Activated CD4-positive, alpha-beta memory T cell treated with anti-CD3 and anti-CD28 coated beads, Interleukin-2, amount 10 ng/mL, durations not matched to agents 7 days and 5 days (primary cell): Measurements from ENCODE around the gene ADAMTS17. TPM values are rescaled to one million over a fixed set of nuclear protein-coding genes. Genes with fewer than 3 reads are reported as not detected.

Experiments
- CTCF ChIA-PET: fragments of 350-600 bp; sonication (Branson Sonifier 250); formaldehyde crosslinking; loops from one replicate; lab custom pipeline; 2021; ENCODE audit warnings: antibody characterized with exemption, inconsistent platforms; lab: Charles Lee
- POLR2A ChIA-PET: fragments of 350-600 bp; sonication (Branson Sonifier 250); formaldehyde crosslinking; loops from one replicate; lab custom pipeline; 2021; ENCODE audit warnings: antibody characterized with exemption; lab: Charles Lee
- DNase-seq: peaks from one replicate; pipeline ENCODE4 v3.0.0-alpha.2; 2020
- H3K27ac Mint-ChIP-seq: one replicate; pipeline ENCODE4 v1.8.0; 2021; ENCODE audit warnings: mild to moderate bottlenecking, mixed read lengths
- H3K27me3 Mint-ChIP-seq: one replicate; pipeline ENCODE4 v1.8.0; 2021; ENCODE audit warnings: mixed read lengths
- H3K36me3 Mint-ChIP-seq: one replicate; pipeline ENCODE4 v1.8.0; 2021; ENCODE audit warnings: low read depth, mixed read lengths
- H3K4me1 Mint-ChIP-seq: one replicate; pipeline ENCODE4 v1.8.0; 2021; ENCODE audit warnings: mixed read lengths
- H3K4me3 Mint-ChIP-seq: one replicate; pipeline ENCODE4 v1.8.0; 2021; ENCODE audit warnings: mild to moderate bottlenecking, mixed read lengths
- H3K9me3 Mint-ChIP-seq: one replicate; pipeline ENCODE4 v1.8.0; 2021; ENCODE audit warnings: mixed read lengths
- total RNA-seq, 2 experiments: library from RNA; stranded (reverse); gene quantifications; one replicate each; pipeline ENCODE4 v1.2.3, GENCODE V29; 2021

The ADAMTS17 gene
- total RNA-seq, 2 experiments from 2014 or later, result 0.38 to 0.68 TPM

- no peak for DNase-seq
- Mint-ChIP-seq H3K9me3 (no peaks in the 10 kb centered on the region), H3K27me3 (no peaks in the 10 kb centered on the region), H3K4me3 (no peak overlapping the region), H3K27ac (no peak overlapping the region), H3K36me3 (no peaks in the 10 kb centered on the region), H3K4me1 (no peaks in the 10 kb centered on the region)
- CTCF ChIA-PET, result no interaction called here
- POLR2A ChIA-PET, result no interaction called here
Measured at GRCh38 chr15:100057281-100057680, 284.5 kb downstream of the ADAMTS17 start.

GRCh38 chr15:100056411-100057072 is 285.2 kb downstream of the ADAMTS17 start:
- Mint-ChIP-seq H3K9me3 (no peaks in the 10 kb centered on the region), H3K36me3 (no peaks in the 10 kb centered on the region), H3K27me3 (no peaks in the 10 kb centered on the region), H3K4me3 (no peak overlapping the region), H3K27ac (no peak overlapping the region), H3K4me1 (no peaks in the 10 kb centered on the region)
- CTCF ChIA-PET, result no interaction called here
- DNase-seq, result no peak
- POLR2A ChIA-PET, result no interaction called here

- Mint-ChIP-seq H3K36me3 (no peaks in the 10 kb centered on the region), H3K4me3 (no peak overlapping the region), H3K27me3 (no peaks in the 10 kb centered on the region), H3K9me3 (no peaks in the 10 kb centered on the region), H3K4me1 (no peaks in the 10 kb centered on the region), H3K27ac (no peak overlapping the region)
- DNase-seq, result no peak
- ChIA-PET POLR2A (no interaction called here), CTCF (no interaction called here)
Measured at GRCh38 chr15:100055821-100056220, 286.0 kb downstream of the ADAMTS17 start.

- ChIA-PET CTCF (no interaction called here), POLR2A (no interaction called here)
- Mint-ChIP-seq H3K27me3 (no peaks in the 10 kb centered on the region), H3K9me3 (no peaks in the 10 kb centered on the region), H3K4me1 (no peaks in the 10 kb centered on the region), H3K4me3 (no peak overlapping the region), H3K27ac (no peak overlapping the region), H3K36me3 (no peaks in the 10 kb centered on the region)
- no peak for DNase-seq
Measured at GRCh38 chr15:100054539-100054938, 287.2 kb downstream of the ADAMTS17 start.

DNA sequence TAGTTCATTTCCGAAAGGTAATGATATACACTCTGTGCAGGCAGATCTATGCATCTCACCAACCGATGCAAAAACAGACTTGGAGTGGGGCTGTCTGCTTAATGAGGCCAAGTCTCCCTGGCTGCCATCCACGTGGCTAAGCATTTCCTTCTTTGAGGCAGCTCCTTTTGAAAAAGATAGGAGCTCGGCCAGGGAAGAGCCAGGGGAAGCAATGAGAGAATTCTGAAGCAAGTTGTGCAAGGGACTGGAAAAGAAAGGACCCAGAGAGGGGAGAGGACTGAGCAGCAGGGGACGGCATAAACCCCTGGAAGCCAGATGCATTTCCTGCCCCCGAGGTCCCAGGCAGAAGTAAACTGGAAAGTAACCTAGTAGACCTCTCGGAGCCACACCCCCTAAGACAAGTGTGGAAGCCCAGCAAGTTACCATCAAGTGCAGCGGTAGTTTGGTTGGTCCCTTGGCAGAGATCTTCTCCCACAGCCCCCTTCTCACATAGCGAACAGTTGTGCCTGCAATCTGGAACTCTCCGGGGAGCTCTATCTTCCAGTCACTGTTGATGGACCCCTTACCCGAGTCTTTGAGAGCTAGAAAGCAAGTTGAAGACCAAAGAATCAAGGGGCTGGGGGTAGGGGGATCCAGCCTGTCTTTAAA is 288.2 kb downstream of the ADAMTS17 start:
- no peaks in the 10 kb centered on the region for H3K9me3 Mint-ChIP-seq
- no peak for DNase-seq
- no peaks in the 10 kb centered on the region for H3K27me3 Mint-ChIP-seq
- no peak overlapping the region for H3K27ac Mint-ChIP-seq
- H3K36me3 Mint-ChIP-seq, result no peaks in the 10 kb centered on the region
- ChIA-PET POLR2A (no interaction called here), CTCF (no interaction called here)
- H3K4me3 Mint-ChIP-seq, result no peak overlapping the region
- H3K4me1 Mint-ChIP-seq, result no peaks in the 10 kb centered on the region

DNA sequence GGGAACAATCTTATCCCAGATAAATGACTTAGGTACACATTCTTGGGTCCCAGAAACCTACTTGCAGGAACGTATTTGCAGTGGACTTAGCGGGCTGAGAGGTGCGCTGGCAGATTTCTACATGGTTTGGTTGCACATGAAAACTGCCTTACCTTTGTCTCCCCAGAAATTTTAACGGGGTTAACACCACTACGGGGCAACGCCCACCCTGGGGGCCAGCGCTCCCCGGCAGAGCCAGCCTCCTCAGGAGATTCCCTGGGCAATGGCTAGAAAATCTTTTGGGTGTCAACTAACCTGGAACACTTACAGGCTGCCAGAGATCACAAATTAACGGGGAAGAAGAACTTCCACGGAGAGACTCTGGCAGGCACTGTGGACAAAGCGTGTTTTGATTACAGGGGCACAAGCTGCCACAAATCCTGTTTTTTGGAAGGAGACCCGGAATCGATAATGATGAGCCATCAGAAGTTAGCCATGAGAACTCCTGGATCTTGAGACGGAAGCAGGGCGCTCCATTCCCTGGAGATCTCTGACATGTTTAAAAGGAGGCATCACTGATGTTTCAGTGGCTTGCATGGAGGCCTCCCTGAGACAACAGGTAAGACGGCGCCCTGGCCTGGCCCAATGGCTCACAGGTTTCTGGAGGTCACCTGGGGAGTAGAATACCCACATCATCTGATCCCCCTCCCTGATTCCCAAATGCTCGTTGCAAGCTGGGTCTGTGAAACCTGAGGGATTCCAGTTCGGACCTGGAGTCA is 288.9 kb downstream of the ADAMTS17 start:
- no peaks in the 10 kb centered on the region for H3K36me3 Mint-ChIP-seq
- no peaks in the 10 kb centered on the region for H3K9me3 Mint-ChIP-seq
- ChIA-PET POLR2A (no interaction called here), CTCF (no interaction called here)
- H3K27me3 Mint-ChIP-seq, result no peaks in the 10 kb centered on the region
- no peak overlapping the region for H3K27ac Mint-ChIP-seq
- no peak overlapping the region for H3K4me3 Mint-ChIP-seq
- no peaks in the 10 kb centered on the region for H3K4me1 Mint-ChIP-seq
- no peak for DNase-seq

DNA sequence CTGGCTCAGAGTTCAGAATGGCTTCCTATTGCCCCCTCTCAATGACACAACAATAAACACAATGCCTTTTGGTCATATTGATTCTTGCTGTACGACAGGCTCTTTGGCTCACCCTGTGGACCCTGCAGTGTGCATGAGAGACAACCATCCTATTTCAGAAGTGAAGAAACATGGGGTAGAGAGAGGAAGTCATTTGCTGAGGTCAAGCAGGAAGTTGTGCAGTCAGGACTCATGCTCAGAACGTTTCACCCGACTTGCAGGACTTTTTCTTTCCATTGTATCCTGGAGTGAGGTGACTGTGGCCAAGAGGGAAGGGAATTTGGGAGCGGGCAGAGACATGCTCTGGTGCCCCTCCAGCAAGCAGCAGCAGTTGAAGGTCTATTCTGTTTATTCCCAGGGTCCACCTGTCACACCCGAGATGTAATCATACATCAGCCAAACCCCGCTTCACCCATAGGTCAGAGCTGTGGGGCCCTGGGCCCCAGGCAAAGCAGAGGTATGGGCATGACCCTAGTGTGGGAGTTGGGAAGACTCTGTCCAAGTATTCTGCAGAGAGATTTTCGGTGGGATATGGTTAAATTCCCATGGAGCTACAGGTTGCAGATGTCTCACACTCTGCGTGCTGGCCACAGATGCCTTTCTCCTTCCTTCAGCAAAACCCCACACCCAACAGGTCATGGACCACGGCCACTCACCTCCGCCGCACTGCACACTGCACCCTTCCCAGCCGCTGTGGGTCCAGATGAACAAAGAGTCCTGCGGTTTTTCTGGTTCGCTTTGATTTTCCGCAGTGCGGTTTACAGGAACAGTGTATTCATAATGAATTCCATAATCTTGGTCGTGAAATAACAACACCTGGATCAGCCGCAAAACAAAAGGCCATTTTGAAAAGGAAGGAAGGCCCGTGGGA is 290.6 kb downstream of the ADAMTS17 start:
- ChIA-PET POLR2A (no interaction called here), CTCF (no interaction called here)
- H3K4me1 Mint-ChIP-seq, result no peaks in the 10 kb centered on the region
- no peaks in the 10 kb centered on the region for H3K27me3 Mint-ChIP-seq
- H3K27ac Mint-ChIP-seq, result no peak overlapping the region
- DNase-seq, result no peak
- H3K36me3 Mint-ChIP-seq, result no peaks in the 10 kb centered on the region
- H3K9me3 Mint-ChIP-seq, result peaks cover 3% of the 10 kb centered on the region
- H3K4me3 Mint-ChIP-seq, result no peak overlapping the region

DNA sequence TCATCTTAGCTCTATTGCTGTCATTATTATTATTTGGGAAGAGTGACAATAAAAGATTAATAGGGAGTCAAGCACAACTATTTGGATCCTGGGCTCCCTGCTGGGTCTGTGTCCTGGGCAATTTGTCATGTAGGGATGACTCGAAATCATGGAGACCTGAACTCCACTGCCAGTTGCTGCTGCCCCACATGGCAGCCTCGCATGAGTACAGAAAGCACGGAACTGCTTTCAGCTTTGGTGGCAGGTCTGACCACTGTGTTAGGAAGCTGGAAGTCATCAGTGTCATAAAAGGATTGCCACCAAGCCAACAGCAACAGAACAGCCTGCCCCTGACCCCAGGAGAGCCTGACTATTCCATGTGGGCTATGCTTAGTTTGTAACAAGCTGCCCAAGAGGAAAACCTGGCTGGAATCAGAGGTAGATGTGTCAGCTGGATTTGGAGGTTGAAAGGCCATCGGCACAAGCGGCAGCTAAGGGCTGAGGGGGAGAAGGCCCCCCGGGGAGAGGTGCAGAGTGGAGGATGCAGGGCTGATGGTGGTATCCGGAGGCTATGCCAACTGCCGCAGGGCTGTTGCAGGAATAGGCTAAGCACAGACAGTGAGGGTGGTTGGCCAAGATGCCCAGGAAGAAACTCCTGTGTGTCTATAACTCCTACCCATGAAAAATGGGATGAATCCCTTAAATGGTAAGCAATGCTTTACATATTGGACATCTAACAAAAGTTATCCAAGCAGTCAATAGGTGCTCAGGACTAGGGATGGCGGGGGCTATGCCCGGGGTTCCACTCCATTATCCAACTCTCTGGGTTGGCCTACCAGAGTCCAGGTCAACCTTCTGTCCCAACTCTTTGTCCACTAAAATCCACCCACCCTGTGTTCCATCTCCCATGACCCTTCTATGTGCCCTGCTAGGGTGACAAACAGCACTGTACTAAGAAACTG is 291.6 kb downstream of the ADAMTS17 start:
- H3K4me1 Mint-ChIP-seq, result no peaks in the 10 kb centered on the region
- no peak overlapping the region for H3K4me3 Mint-ChIP-seq
- no peaks in the 10 kb centered on the region for H3K27me3 Mint-ChIP-seq
- H3K9me3 Mint-ChIP-seq, result peaks cover 3% of the 10 kb centered on the region
- no peak overlapping the region for H3K27ac Mint-ChIP-seq
- ChIA-PET POLR2A (no interaction called here), CTCF (no interaction called here)
- no peaks in the 10 kb centered on the region for H3K36me3 Mint-ChIP-seq
- DNase-seq, result no peak

DNA sequence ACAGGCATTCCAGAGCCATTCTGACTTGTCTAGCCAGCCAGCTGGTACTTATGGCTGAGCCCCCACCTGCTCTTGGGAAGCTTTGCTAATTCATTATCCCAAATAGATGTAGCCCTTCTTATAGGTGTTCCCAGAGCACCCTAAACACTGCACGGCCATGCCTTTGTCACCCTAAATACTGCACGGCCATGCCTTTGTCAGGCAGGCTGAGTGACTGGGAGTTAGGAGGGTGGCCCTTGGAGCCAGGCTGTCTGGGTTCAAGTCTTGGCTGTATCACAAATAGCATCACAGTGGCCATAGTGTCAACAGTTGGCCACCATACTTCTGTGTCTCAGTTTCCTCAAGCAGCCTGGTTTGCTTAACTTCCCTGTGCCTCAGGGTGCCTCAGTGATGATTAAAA is 292.3 kb downstream of the ADAMTS17 start:
- no peak for DNase-seq
- no peak overlapping the region for H3K4me3 Mint-ChIP-seq
- H3K4me1 Mint-ChIP-seq, result no peaks in the 10 kb centered on the region
- no peaks in the 10 kb centered on the region for H3K27me3 Mint-ChIP-seq
- H3K27ac Mint-ChIP-seq, result no peak overlapping the region
- ChIA-PET CTCF (no interaction called here), POLR2A (no interaction called here)
- H3K9me3 Mint-ChIP-seq, result peaks cover 3% of the 10 kb centered on the region
- H3K36me3 Mint-ChIP-seq, result no peaks in the 10 kb centered on the region

GRCh38 chr15:100048736-100049135 is 293.0 kb downstream of the ADAMTS17 start:
- Mint-ChIP-seq H3K4me3 (no peak overlapping the region), H3K27ac (no peak overlapping the region), H3K9me3 (peaks cover 3% of the 10 kb centered on the region), H3K27me3 (no peaks in the 10 kb centered on the region), H3K36me3 (no peaks in the 10 kb centered on the region), H3K4me1 (peaks cover 4% of the 10 kb centered on the region)
- ChIA-PET CTCF (interaction anchor here (1.1 kb wide), 1 partner anchor 301 kb away, joined by 3 read pairs; no protein-coding TSS in a partner anchor), POLR2A (no interaction called here)
- no peak for DNase-seq

- no peak overlapping the region for H3K27ac Mint-ChIP-seq
- CTCF ChIA-PET, result no interaction called here
Measured at GRCh38 chr15:100043692-100044091, 298.1 kb downstream of the ADAMTS17 start.

GRCh38 chr15:100043068-100043641 is 298.6 kb downstream of the ADAMTS17 start:
- H3K9me3 Mint-ChIP-seq, result peaks cover 3% of the 10 kb centered on the region
- no peak overlapping the region for H3K27ac Mint-ChIP-seq
- no peaks in the 10 kb centered on the region for H3K27me3 Mint-ChIP-seq
- CTCF ChIA-PET, result no interaction called here
- POLR2A ChIA-PET, result no interaction called here
- no peak for DNase-seq
- peaks cover 9% of the 10 kb centered on the region for H3K4me1 Mint-ChIP-seq
- no peak overlapping the region for H3K4me3 Mint-ChIP-seq
- no peaks in the 10 kb centered on the region for H3K36me3 Mint-ChIP-seq

More at GRCh38 chr15:100043692-100044091, 298.1 kb downstream of the ADAMTS17 start:
- Mint-ChIP-seq H3K9me3 (peaks cover 3% of the 10 kb centered on the region), H3K4me3 (no peak overlapping the region), H3K36me3 (no peaks in the 10 kb centered on the region), H3K4me1 (peaks cover 9% of the 10 kb centered on the region), H3K27me3 (no peaks in the 10 kb centered on the region)
- POLR2A ChIA-PET, result no interaction called here
- DNase-seq, result no peak
